ENCODE measurements around the gene PIK3R5.
A peak's percentile ranks its signal among the peaks of the same experiment; 100 is the strongest.

The PIK3R5 gene

DNA sequence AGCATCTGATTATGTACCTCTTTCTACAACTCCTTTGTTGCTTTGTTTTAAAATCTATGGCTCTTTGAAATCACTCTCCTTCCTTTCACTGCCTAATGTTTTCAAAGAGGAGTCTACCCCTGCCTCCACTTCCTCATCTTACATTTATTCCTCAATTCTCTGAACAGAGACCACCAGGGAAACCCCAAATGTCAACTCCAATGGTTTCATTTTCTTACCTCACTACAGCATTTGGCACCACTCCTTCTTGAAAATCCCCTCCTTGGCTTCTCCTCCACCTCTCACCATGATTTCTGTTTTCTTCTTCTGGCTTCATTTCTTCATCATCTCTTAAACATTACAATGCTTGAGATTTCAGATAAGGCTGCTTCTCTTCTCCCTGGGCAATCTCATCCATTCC, 2.4 kb upstream of the PIK3R5 start:
- Histone ChIP-seq H3K4me1 (ENCODE audit: control insufficient read depth, low read depth, low read length) (no peaks in the 10 kb centered on the region), H2BK15ac (replicated peaks; ENCODE audit: low read depth) (no peak overlapping the region), H2AK5ac (ENCODE audit: low read length) (no peak overlapping the region), H3K23ac (ENCODE audit: low read length) (no peak overlapping the region), H3K4me3 (ENCODE audit: low read length) (no peak overlapping the region), H3K79me2 (ENCODE audit: control insufficient read depth, insufficient read depth, low read length) (no peaks in the 10 kb centered on the region), H2BK5ac (ENCODE audit: low read length) (no peak overlapping the region), H3K36me3 (ENCODE audit: control insufficient read depth, insufficient read depth, low read length) (no peaks in the 10 kb centered on the region), H3K27me3 (ENCODE audit: insufficient read depth, low read length, poor library complexity) (no peaks in the 10 kb centered on the region), H3K27ac (ENCODE audit: low read depth, low read length) (no peak overlapping the region), H3K4ac (ENCODE audit: low read depth, low read length) (no peak overlapping the region), H3K56ac (ENCODE audit: low read length) (no peak overlapping the region), H2BK120ac (ENCODE audit: low read depth, low read length) (no peak overlapping the region), H3K9ac (ENCODE audit: low read length) (no peak overlapping the region), H3K79me1 (ENCODE audit: low read length) (no peaks in the 10 kb centered on the region), H3K4me2 (ENCODE audit: low read length) (no peak overlapping the region), H4K8ac (ENCODE audit: low read depth, low read length) (no peak overlapping the region), H4K5ac (ENCODE audit: low read length) (no peak overlapping the region), H3K18ac (ENCODE audit: low read length) (no peak overlapping the region)
- DNase-seq = no peak

DNA sequence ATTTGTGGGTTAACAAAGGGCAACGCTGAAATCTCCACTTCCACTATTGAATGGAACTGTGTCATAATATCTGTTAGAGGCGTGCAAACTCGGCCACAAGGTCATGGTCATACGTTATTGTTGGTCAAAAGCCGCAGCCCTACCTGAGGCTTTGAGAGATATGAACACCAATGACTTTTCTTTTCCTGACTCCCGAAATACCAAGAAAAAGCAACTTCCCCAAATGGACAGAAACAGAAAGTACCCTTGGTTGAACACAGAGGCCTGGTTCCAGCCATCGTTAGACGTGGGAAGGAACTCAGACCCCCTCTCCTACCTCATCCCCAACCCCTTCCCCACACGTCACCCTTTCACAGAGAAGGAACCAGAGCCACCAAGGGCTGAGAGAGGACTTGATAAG, 1.4 kb upstream of the PIK3R5 start:
- no peak overlapping the region for H4K5ac ChIP-seq (ENCODE audit: low read length)
- H3K27ac ChIP-seq (ENCODE audit: low read depth, low read length) = no peak overlapping the region
- no peak for DNase-seq
- no peak overlapping the region for H2BK5ac ChIP-seq (ENCODE audit: low read length)
- H3K4me1 ChIP-seq (ENCODE audit: control insufficient read depth, low read depth, low read length) = no peaks in the 10 kb centered on the region
- no peak overlapping the region for H2AK5ac ChIP-seq (ENCODE audit: low read length)
- H3K4me3 ChIP-seq (ENCODE audit: low read length) = no peak overlapping the region
- no peak overlapping the region for H3K9ac ChIP-seq (ENCODE audit: low read length)
- no peak overlapping the region for H3K23ac ChIP-seq (ENCODE audit: low read length)
- no peaks in the 10 kb centered on the region for H3K27me3 ChIP-seq (ENCODE audit: insufficient read depth, low read length, poor library complexity)
- WGBS (ENCODE audit: extremely low coverage, insufficient coverage, low lambda C conversion rate) = no CpG with 5 or more reads among the region's 9 CpGs
- H3K79me1 ChIP-seq (ENCODE audit: low read length) = no peaks in the 10 kb centered on the region
- H4K8ac ChIP-seq (ENCODE audit: low read depth, low read length) = no peak overlapping the region
- H3K4ac ChIP-seq (ENCODE audit: low read depth, low read length) = no peak overlapping the region
- no peak overlapping the region for H2BK15ac ChIP-seq (replicated peaks; ENCODE audit: low read depth)
- H3K79me2 ChIP-seq (ENCODE audit: control insufficient read depth, insufficient read depth, low read length) = no peaks in the 10 kb centered on the region
- H2BK120ac ChIP-seq (ENCODE audit: low read depth, low read length) = no peak overlapping the region
- no peak overlapping the region for H3K18ac ChIP-seq (ENCODE audit: low read length)
- H3K56ac ChIP-seq (ENCODE audit: low read length) = no peak overlapping the region
- H3K36me3 ChIP-seq (ENCODE audit: control insufficient read depth, insufficient read depth, low read length) = no peaks in the 10 kb centered on the region
- H3K4me2 ChIP-seq (ENCODE audit: low read length) = no peak overlapping the region

DNA sequence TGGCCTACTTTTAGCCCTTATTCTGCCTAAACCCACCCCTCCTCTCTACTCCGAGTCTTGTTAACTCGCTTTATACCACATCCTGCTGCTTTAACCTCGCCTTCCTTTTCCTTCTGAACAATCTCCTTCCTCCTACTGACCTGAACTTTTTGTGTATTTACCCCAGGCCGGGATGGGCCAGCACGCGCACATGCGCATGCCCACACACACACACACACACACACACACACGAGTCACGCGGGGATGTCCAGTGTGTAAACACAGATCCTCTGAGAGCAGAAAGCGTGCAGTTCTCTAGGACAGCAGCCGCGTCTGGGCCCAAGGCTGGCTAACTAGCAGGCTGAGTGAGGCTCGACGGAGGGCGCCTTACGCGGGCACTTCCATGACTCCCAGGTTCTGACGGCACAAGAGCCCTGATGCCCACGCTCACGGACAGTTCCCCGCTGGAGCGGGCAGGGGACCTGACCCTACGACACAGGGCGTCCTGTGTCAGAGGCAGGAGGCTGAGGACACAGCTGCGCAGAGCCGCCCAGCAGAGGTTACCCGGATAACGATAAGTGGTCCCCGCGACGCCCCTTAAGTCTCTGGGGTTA, 610 bp downstream of the PIK3R5 start:
- peak overlapping the region; percentile 77 for H3K4me2 ChIP-seq (ENCODE audit: low read length)
- no peaks in the 10 kb centered on the region for H3K79me1 ChIP-seq (ENCODE audit: low read length)
- H3K4me3 ChIP-seq (ENCODE audit: low read length) = no peak overlapping the region
- H3K79me2 ChIP-seq (ENCODE audit: control insufficient read depth, insufficient read depth, low read length) = no peaks in the 10 kb centered on the region
- H2BK15ac ChIP-seq (replicated peaks; ENCODE audit: low read depth) = no peak overlapping the region
- H3K18ac ChIP-seq (ENCODE audit: low read length) = no peak overlapping the region
- no peaks in the 10 kb centered on the region for H3K27me3 ChIP-seq (ENCODE audit: insufficient read depth, low read length, poor library complexity)
- H2BK5ac ChIP-seq (ENCODE audit: low read length) = no peak overlapping the region
- H4K8ac ChIP-seq (ENCODE audit: low read depth, low read length) = no peak overlapping the region
- no peak overlapping the region for H3K27ac ChIP-seq (ENCODE audit: low read depth, low read length)
- no peak overlapping the region for H3K9ac ChIP-seq (ENCODE audit: low read length)
- DNase-seq = no peak
- no peak overlapping the region for H4K5ac ChIP-seq (ENCODE audit: low read length)
- no peaks in the 10 kb centered on the region for H3K36me3 ChIP-seq (ENCODE audit: control insufficient read depth, insufficient read depth, low read length)
- no peaks in the 10 kb centered on the region for H3K4me1 ChIP-seq (ENCODE audit: control insufficient read depth, low read depth, low read length)
- H2BK120ac ChIP-seq (ENCODE audit: low read depth, low read length) = no peak overlapping the region
- H3K4ac ChIP-seq (ENCODE audit: low read depth, low read length) = no peak overlapping the region
- no peak overlapping the region for H2AK5ac ChIP-seq (ENCODE audit: low read length)
- WGBS (ENCODE audit: extremely low coverage, insufficient coverage, low lambda C conversion rate) = no CpG with 5 or more reads among the region's 32 CpGs
- no peak overlapping the region for H3K23ac ChIP-seq (ENCODE audit: low read length)
- H3K56ac ChIP-seq (ENCODE audit: low read length) = peak overlapping the region; percentile 34

DNA sequence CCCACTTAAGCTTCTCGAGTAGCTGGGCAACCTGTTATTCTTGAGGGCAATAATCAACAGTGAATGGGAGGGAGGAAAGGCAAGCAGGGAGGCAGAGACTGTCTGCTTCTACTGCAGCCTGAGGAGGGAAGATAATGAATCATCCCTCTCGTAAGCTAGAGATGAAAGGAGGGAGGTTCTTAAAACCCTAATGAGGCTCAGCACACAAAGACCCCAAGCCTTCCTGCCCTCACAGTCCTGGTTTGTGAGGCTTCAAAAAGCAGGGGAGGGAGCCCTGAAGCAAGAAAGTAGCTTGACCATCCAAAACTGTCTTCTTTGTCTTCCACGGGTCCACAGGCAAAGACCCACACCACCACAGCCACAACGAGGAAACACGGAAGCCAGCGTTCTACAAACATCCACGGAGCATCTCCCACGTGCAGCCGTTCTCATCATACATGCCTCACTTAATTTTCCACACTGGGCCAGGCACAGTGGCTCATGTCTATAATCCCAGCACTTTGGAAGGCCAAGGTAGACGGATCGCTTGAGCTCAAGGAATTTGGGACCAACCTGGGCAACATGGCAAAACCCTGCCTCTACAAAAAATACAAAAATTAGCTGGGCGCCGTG, 1.8 kb downstream of the PIK3R5 start:
- H3K4me2 ChIP-seq (ENCODE audit: low read length) = no peak overlapping the region
- H3K4me1 ChIP-seq (ENCODE audit: control insufficient read depth, low read depth, low read length) = no peaks in the 10 kb centered on the region
- no peak for DNase-seq
- no peak overlapping the region for H3K4me3 ChIP-seq (ENCODE audit: low read length)
- H3K23ac ChIP-seq (ENCODE audit: low read length) = no peak overlapping the region
- no peak overlapping the region for H4K8ac ChIP-seq (ENCODE audit: low read depth, low read length)
- H2BK120ac ChIP-seq (ENCODE audit: low read depth, low read length) = no peak overlapping the region
- H3K27ac ChIP-seq (ENCODE audit: low read depth, low read length) = no peak overlapping the region
- H3K27me3 ChIP-seq (ENCODE audit: insufficient read depth, low read length, poor library complexity) = no peaks in the 10 kb centered on the region
- H3K79me1 ChIP-seq (ENCODE audit: low read length) = no peaks in the 10 kb centered on the region
- no peak overlapping the region for H3K9ac ChIP-seq (ENCODE audit: low read length)
- no peak overlapping the region for H2BK15ac ChIP-seq (replicated peaks; ENCODE audit: low read depth)
- no peaks in the 10 kb centered on the region for H3K79me2 ChIP-seq (ENCODE audit: control insufficient read depth, insufficient read depth, low read length)
- no peaks in the 10 kb centered on the region for H3K36me3 ChIP-seq (ENCODE audit: control insufficient read depth, insufficient read depth, low read length)
- no peak overlapping the region for H3K18ac ChIP-seq (ENCODE audit: low read length)
- no peak overlapping the region for H2AK5ac ChIP-seq (ENCODE audit: low read length)
- no CpG with 5 or more reads among the region's 13 CpGs for WGBS (ENCODE audit: extremely low coverage, insufficient coverage, low lambda C conversion rate)
- H3K4ac ChIP-seq (ENCODE audit: low read depth, low read length) = no peak overlapping the region
- H4K5ac ChIP-seq (ENCODE audit: low read length) = no peak overlapping the region
- H3K56ac ChIP-seq (ENCODE audit: low read length) = no peak overlapping the region
- H2BK5ac ChIP-seq (ENCODE audit: low read length) = no peak overlapping the region

DNA sequence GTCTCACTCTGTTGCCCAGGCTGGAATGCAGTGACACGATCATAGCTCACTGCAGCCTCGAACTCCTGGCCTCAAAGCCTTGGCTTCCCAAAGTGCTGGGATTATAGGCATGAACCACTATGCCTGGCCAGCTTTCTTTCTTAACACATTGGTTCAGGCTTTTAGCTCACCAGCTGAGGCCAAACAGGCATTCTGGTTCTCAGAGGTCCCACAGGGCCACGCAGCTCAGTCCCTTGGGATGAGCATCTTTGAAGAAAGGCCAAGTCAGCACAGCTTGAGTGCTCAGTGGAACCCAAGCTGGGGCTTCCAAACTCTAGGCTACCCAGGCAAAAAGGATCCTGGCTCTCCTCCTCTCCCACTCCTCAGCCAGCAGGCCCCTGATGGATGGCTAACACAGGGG, 2.5 kb downstream of the PIK3R5 start:
- Histone ChIP-seq H3K27ac (ENCODE audit: low read depth, low read length) (no peak overlapping the region), H2AK5ac (ENCODE audit: low read length) (no peak overlapping the region), H3K56ac (ENCODE audit: low read length) (no peak overlapping the region), H3K27me3 (ENCODE audit: insufficient read depth, low read length, poor library complexity) (no peaks in the 10 kb centered on the region), H2BK15ac (replicated peaks; ENCODE audit: low read depth) (no peak overlapping the region), H3K23ac (ENCODE audit: low read length) (no peak overlapping the region), H2BK120ac (ENCODE audit: low read depth, low read length) (no peak overlapping the region), H3K4me1 (ENCODE audit: control insufficient read depth, low read depth, low read length) (no peaks in the 10 kb centered on the region), H4K8ac (ENCODE audit: low read depth, low read length) (no peak overlapping the region), H3K4me3 (ENCODE audit: low read length) (no peak overlapping the region), H3K36me3 (ENCODE audit: control insufficient read depth, insufficient read depth, low read length) (no peaks in the 10 kb centered on the region), H2BK5ac (ENCODE audit: low read length) (no peak overlapping the region), H3K79me1 (ENCODE audit: low read length) (no peaks in the 10 kb centered on the region), H3K4ac (ENCODE audit: low read depth, low read length) (no peak overlapping the region), H3K18ac (ENCODE audit: low read length) (no peak overlapping the region), H4K5ac (ENCODE audit: low read length) (no peak overlapping the region), H3K9ac (ENCODE audit: low read length) (no peak overlapping the region), H3K79me2 (ENCODE audit: control insufficient read depth, insufficient read depth, low read length) (no peaks in the 10 kb centered on the region), H3K4me2 (ENCODE audit: low read length) (no peak overlapping the region)
- DNase-seq = no peak
- no CpG with 5 or more reads among the region's 3 CpGs for WGBS (ENCODE audit: extremely low coverage, insufficient coverage, low lambda C conversion rate)

DNA sequence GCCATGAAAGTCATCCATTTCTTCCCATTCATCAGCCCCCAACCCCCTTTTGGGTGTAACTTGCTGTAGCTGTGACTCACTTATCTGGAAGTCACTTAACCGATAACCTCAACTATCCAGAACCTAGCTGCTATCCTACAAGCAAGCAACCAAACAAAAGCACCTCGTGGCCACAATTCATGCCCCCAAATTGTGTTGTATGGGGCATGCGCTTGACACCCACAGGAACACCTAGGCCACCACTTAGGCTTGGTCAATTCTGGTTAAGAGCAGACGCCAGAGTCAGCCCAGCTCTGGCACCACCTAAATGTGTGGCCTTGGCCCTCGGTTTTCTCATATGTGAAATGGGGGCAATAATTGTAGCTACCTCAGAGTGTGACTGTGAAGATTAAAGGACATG, 3.7 kb downstream of the PIK3R5 start:
- Histone ChIP-seq H3K27ac (ENCODE audit: low read depth, low read length) (no peak overlapping the region), H3K23ac (ENCODE audit: low read length) (no peak overlapping the region), H2AK5ac (ENCODE audit: low read length) (no peak overlapping the region), H3K56ac (ENCODE audit: low read length) (no peak overlapping the region), H2BK15ac (replicated peaks; ENCODE audit: low read depth) (no peak overlapping the region), H3K9ac (ENCODE audit: low read length) (no peak overlapping the region), H3K4me1 (ENCODE audit: control insufficient read depth, low read depth, low read length) (no peaks in the 10 kb centered on the region), H3K79me2 (ENCODE audit: control insufficient read depth, insufficient read depth, low read length) (no peaks in the 10 kb centered on the region), H3K27me3 (ENCODE audit: insufficient read depth, low read length, poor library complexity) (no peaks in the 10 kb centered on the region), H3K36me3 (ENCODE audit: control insufficient read depth, insufficient read depth, low read length) (no peaks in the 10 kb centered on the region), H3K4ac (ENCODE audit: low read depth, low read length) (no peak overlapping the region), H2BK120ac (ENCODE audit: low read depth, low read length) (no peak overlapping the region), H3K4me2 (ENCODE audit: low read length) (no peak overlapping the region), H3K79me1 (ENCODE audit: low read length) (no peaks in the 10 kb centered on the region), H4K5ac (ENCODE audit: low read length) (no peak overlapping the region), H3K18ac (ENCODE audit: low read length) (no peak overlapping the region), H4K8ac (ENCODE audit: low read depth, low read length) (no peak overlapping the region), H3K4me3 (ENCODE audit: low read length) (no peak overlapping the region), H2BK5ac (ENCODE audit: low read length) (no peak overlapping the region)
- WGBS (ENCODE audit: extremely low coverage, insufficient coverage, low lambda C conversion rate) = no CpG with 5 or more reads among the region's 5 CpGs
- DNase-seq = no peak
